GM10266 (cell line): ENCODE measurements around the gene KY.

ENCODE experiments used
- DNase-seq: peaks from one replicate; pipeline ENCODE4 v3.0.0; 2012; ENCODE audit errors: extremely low spot score
- TF ChIP-seq, protein P1 (sequence below): IDR thresholded peaks from 2 replicates; pipeline ENCODE4 v1.5.1; 2012; ENCODE audit warnings: mild to moderate bottlenecking, low read depth; ENCODE audit not compliant: control insufficient read depth, insufficient read depth; ENCODE audit errors: missing control alignments

KY gene

DNA sequence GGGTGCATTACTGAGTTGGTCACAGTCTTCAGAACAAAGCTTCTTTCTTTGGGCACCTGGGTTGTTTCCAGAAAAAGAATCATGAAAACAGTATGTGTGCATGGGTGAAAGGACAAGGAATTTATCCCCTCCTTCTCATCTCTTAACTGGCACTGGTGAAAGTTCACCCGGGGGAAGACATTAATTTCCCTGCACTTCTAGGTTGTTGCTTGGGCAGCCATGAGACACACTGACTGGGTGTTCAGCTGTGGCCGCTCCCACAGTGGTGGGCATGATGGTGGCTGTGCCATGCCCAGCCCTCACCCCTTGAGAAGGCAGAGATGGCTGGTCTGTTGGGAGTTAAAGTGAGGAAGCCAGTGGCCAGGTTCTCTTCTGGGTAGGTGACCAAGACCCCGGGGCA lies 16.6 kb upstream of the KY start:
- no peak for DNase-seq

DNA sequence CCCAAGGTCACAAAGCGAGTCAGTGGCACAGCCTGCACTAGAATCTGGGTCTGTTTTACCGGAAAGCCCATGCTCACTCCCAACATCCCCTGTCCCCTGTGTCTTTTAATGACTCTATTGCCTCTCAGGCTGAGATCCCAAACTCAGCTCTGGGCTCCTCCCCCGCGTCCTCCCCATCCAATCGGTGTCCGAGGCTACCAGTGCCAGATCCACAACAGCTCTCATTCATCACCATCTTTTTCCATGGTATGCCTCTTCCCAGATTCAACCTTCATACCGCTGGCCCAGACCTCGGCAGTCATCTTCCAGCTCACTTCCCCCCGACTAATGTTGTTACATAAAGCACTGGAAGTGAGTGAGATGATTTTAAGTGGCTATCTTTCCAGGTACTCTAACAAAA lies 16.1 kb upstream of the KY start:
- TF ChIP-seq, protein P1, sequence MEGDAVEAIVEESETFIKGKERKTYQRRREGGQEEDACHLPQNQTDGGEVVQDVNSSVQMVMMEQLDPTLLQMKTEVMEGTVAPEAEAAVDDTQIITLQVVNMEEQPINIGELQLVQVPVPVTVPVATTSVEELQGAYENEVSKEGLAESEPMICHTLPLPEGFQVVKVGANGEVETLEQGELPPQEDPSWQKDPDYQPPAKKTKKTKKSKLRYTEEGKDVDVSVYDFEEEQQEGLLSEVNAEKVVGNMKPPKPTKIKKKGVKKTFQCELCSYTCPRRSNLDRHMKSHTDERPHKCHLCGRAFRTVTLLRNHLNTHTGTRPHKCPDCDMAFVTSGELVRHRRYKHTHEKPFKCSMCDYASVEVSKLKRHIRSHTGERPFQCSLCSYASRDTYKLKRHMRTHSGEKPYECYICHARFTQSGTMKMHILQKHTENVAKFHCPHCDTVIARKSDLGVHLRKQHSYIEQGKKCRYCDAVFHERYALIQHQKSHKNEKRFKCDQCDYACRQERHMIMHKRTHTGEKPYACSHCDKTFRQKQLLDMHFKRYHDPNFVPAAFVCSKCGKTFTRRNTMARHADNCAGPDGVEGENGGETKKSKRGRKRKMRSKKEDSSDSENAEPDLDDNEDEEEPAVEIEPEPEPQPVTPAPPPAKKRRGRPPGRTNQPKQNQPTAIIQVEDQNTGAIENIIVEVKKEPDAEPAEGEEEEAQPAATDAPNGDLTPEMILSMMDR, result no peak
- no peak for DNase-seq

More for the DNA sequence above, 16.6 kb upstream of the KY start:
- TF ChIP-seq, protein P1, result no peak

DNA sequence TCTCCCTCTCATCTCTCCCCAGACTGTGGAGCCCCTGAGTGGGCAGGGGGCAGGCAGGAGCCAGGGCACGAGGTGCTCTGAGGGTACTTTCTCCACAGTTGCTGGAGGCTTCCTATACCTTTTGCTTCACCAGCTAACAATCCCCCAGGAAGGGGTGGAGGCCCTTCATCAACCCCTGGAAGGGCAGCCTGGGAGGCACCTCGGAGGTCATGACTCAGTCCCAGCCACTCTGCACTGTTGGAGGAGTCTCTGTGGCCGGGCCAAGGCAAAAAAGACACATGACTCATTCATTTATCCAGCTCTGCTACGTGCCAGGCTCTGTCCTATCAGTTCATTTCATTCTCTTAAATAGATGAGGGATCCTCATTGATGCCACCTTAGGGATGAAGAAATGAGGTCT lies 15.6 kb upstream of the KY start:
- no peak for DNase-seq
- TF ChIP-seq, protein P1, result no peak

- no peak for DNase-seq
- TF ChIP-seq, protein P1, result no peak
Measured at GRCh38 chr3:134666052-134666451, 15.2 kb upstream of the KY start.

- no peak for DNase-seq
- TF ChIP-seq, protein P1, result no peak
Measured at GRCh38 chr3:134665243-134665642, 14.4 kb upstream of the KY start.

- TF ChIP-seq, protein P1, result no peak
- no peak for DNase-seq
Measured at GRCh38 chr3:134663721-134664456, 13.1 kb upstream of the KY start.

- no peak for DNase-seq
- TF ChIP-seq, protein P1, result no peak
Measured at GRCh38 chr3:134660046-134660441, 9.2 kb upstream of the KY start.
